Activated naive CD8-positive, alpha-beta T cell (primary cell): Measurements from ENCODE around the gene SCP2.

Experiments
- H3K27ac Mint-ChIP-seq: one replicate; pipeline ENCODE4 v1.8.0; 2021; ENCODE audit warnings: mixed read lengths
- H3K27me3 Mint-ChIP-seq: one replicate; pipeline ENCODE4 v1.8.0; 2021; ENCODE audit warnings: mixed read lengths
- H3K36me3 Mint-ChIP-seq: one replicate; pipeline ENCODE4 v1.8.0; 2021; ENCODE audit warnings: mixed read lengths
- H3K4me1 Mint-ChIP-seq: one replicate; pipeline ENCODE4 v1.8.0; 2021; ENCODE audit warnings: low read depth, mixed read lengths
- H3K4me3 Mint-ChIP-seq: one replicate; pipeline ENCODE4 v1.8.0; 2021; ENCODE audit warnings: mild to moderate bottlenecking, mixed read lengths
- H3K9me3 Mint-ChIP-seq: one replicate; pipeline ENCODE4 v1.8.0; 2021; ENCODE audit warnings: low read depth, mixed read lengths

The SCP2 gene

GRCh38 chr1:53061123-53061858 is 134.2 kb downstream of the SCP2 start:
- Mint-ChIP-seq H3K4me3 (peak overlapping the region; percentile 67), H3K27ac (no peak overlapping the region), H3K36me3 (no peaks in the 10 kb centered on the region), H3K9me3 (no peaks in the 10 kb centered on the region), H3K4me1 (peaks cover 8% of the 10 kb centered on the region), H3K27me3 (peaks cover 13% of the 10 kb centered on the region)

GRCh38 chr1:53061859-53062707 is 135.0 kb downstream of the SCP2 start, which contains the start of gene PODN:
TSS of gene PODN (plus strand) at chr1:53062213. CDS start at chr1:53069856, 7,643 bp downstream.
- peaks cover 8% of the 10 kb centered on the region for H3K4me1 Mint-ChIP-seq
- H3K27ac Mint-ChIP-seq = no peak within 1 kb of the TSS
- H3K9me3 Mint-ChIP-seq = no peaks in the 10 kb centered on the region
- H3K27me3 Mint-ChIP-seq = peaks cover 15% of the 10 kb centered on the region
- H3K36me3 Mint-ChIP-seq = no peaks in the 10 kb centered on the region
- peak within 1 kb of the TSS; percentile 67 for H3K4me3 Mint-ChIP-seq

GRCh38 chr1:53062708-53063591 is 135.9 kb downstream of the SCP2 start:
- H3K36me3 Mint-ChIP-seq = no peaks in the 10 kb centered on the region
- peaks cover 15% of the 10 kb centered on the region for H3K27me3 Mint-ChIP-seq
- H3K27ac Mint-ChIP-seq = no peak overlapping the region
- no peaks in the 10 kb centered on the region for H3K9me3 Mint-ChIP-seq
- H3K4me3 Mint-ChIP-seq = peak overlapping the region; percentile 60
- peaks cover 8% of the 10 kb centered on the region for H3K4me1 Mint-ChIP-seq

- peaks cover 15% of the 10 kb centered on the region for H3K27me3 Mint-ChIP-seq
- H3K36me3 Mint-ChIP-seq = no peaks in the 10 kb centered on the region
- peaks cover 8% of the 10 kb centered on the region for H3K4me1 Mint-ChIP-seq
- no peaks in the 10 kb centered on the region for H3K9me3 Mint-ChIP-seq
- H3K4me3 Mint-ChIP-seq = peak overlapping the region; percentile 60
- H3K27ac Mint-ChIP-seq = no peak overlapping the region
These were observed 136.9 kb downstream of the SCP2 start for GRCh38 chr1:53063744-53064515.

- H3K27me3 Mint-ChIP-seq = peaks cover 15% of the 10 kb centered on the region
- no peaks in the 10 kb centered on the region for H3K9me3 Mint-ChIP-seq
- H3K4me3 Mint-ChIP-seq = no peak overlapping the region
- peaks cover 8% of the 10 kb centered on the region for H3K4me1 Mint-ChIP-seq
- H3K36me3 Mint-ChIP-seq = no peaks in the 10 kb centered on the region
- H3K27ac Mint-ChIP-seq = no peak overlapping the region
These were observed 138.3 kb downstream of the SCP2 start for GRCh38 chr1:53065391-53065790.

GRCh38 chr1:53066488-53066887 is 139.4 kb downstream of the SCP2 start:
- Mint-ChIP-seq H3K36me3 (no peaks in the 10 kb centered on the region), H3K27me3 (peaks cover 12% of the 10 kb centered on the region), H3K4me1 (peaks cover 8% of the 10 kb centered on the region), H3K4me3 (no peak overlapping the region), H3K27ac (no peak overlapping the region), H3K9me3 (no peaks in the 10 kb centered on the region)

- Mint-ChIP-seq H3K4me3 (no peak overlapping the region), H3K4me1 (peaks cover 8% of the 10 kb centered on the region), H3K36me3 (no peaks in the 10 kb centered on the region), H3K9me3 (no peaks in the 10 kb centered on the region), H3K27ac (no peak overlapping the region), H3K27me3 (peaks cover 12% of the 10 kb centered on the region)
These were observed 140.0 kb downstream of the SCP2 start for GRCh38 chr1:53066891-53067738.

GRCh38 chr1:53067886-53068285 is 140.8 kb downstream of the SCP2 start:
- Mint-ChIP-seq H3K27ac (no peak overlapping the region), H3K9me3 (no peaks in the 10 kb centered on the region), H3K4me3 (no peak overlapping the region), H3K4me1 (peaks cover 8% of the 10 kb centered on the region), H3K27me3 (peaks cover 12% of the 10 kb centered on the region), H3K36me3 (no peaks in the 10 kb centered on the region)

GRCh38 chr1:53068314-53069099 is 141.4 kb downstream of the SCP2 start:
- no peaks in the 10 kb centered on the region for H3K9me3 Mint-ChIP-seq
- H3K27me3 Mint-ChIP-seq = peaks cover 8% of the 10 kb centered on the region
- no peaks in the 10 kb centered on the region for H3K36me3 Mint-ChIP-seq

GRCh38 chr1:53069265-53069662 is 142.2 kb downstream of the SCP2 start:
- Mint-ChIP-seq H3K27ac (no peak overlapping the region), H3K27me3 (peaks cover 3% of the 10 kb centered on the region), H3K4me3 (no peak overlapping the region), H3K4me1 (no peaks in the 10 kb centered on the region), H3K36me3 (no peaks in the 10 kb centered on the region), H3K9me3 (no peaks in the 10 kb centered on the region)

More at GRCh38 chr1:53068314-53069099, 141.4 kb downstream of the SCP2 start:
- Mint-ChIP-seq H3K4me1 (peaks cover 3% of the 10 kb centered on the region), H3K27ac (no peak overlapping the region), H3K4me3 (no peak overlapping the region)

GRCh38 chr1:53069663-53070327 is 142.7 kb downstream of the SCP2 start:
- Mint-ChIP-seq H3K36me3 (no peaks in the 10 kb centered on the region), H3K9me3 (no peaks in the 10 kb centered on the region), H3K27ac (no peak overlapping the region), H3K4me1 (no peaks in the 10 kb centered on the region), H3K4me3 (no peak overlapping the region), H3K27me3 (peaks cover 3% of the 10 kb centered on the region)

GRCh38 chr1:53070621-53071020 is 143.5 kb downstream of the SCP2 start:
- H3K9me3 Mint-ChIP-seq = no peaks in the 10 kb centered on the region
- H3K4me1 Mint-ChIP-seq = no peaks in the 10 kb centered on the region
- no peak overlapping the region for H3K4me3 Mint-ChIP-seq
- no peaks in the 10 kb centered on the region for H3K36me3 Mint-ChIP-seq
- H3K27ac Mint-ChIP-seq = no peak overlapping the region
- peaks cover 3% of the 10 kb centered on the region for H3K27me3 Mint-ChIP-seq
